Psoas muscle (tissue), 8 donors: ENCODE results near the gene ZNF580. TPM values are rescaled to one million over a fixed set of nuclear protein-coding genes. Genes with fewer than 3 reads are reported as not detected.

Source experiments
- ATAC-seq, 4 donors: fragments of 200-7000 bp; cut with Tn5 transposase; one replicate each; pipeline ENCODE4 v1.9.1; 2020; ENCODE audit warnings: moderate library complexity in 3 of 4, mild to moderate bottlenecking in 2 of 4
- DNase-seq, 2 donors: peaks; one replicate each; pipeline ENCODE4 v3.0.0-alpha.2; 2020
- H3K27ac ChIP-seq: fragments of 200-600 bp; one replicate; pipeline ENCODE4 v1.8.0; 2022
- H3K27me3 ChIP-seq, 3 donors: fragments of 200-600 bp in 1 of 3; one replicate each; pipeline versions ENCODE4 v1.6.1 to v1.8.0; 2013 to 2022; ENCODE audit warnings: low read length in 2 of 3, mild to moderate bottlenecking in 2 of 3, moderate library complexity in 1 of 3; ENCODE audit not compliant: insufficient read depth in 3 of 3
- H3K36me3 ChIP-seq, 2 donors: fragments of 200-600 bp in 1 of 2; one replicate each; pipeline versions ENCODE4 v1.6.1 to v1.8.0; 2013 to 2022; ENCODE audit warnings: low read depth in 1 of 2, mild to moderate bottlenecking in 1 of 2, moderate library complexity in 1 of 2; ENCODE audit not compliant: insufficient read depth in 1 of 2
- H3K4me1 ChIP-seq: fragments of 200-600 bp; one replicate; pipeline ENCODE4 v1.8.0; 2022
- H3K4me3 ChIP-seq: fragments of 200-600 bp; one replicate; pipeline ENCODE4 v1.8.0; 2022; ENCODE audit warnings: mild to moderate bottlenecking
- H3K9me3 ChIP-seq: fragments of 200-600 bp; one replicate; pipeline ENCODE4 v1.8.0; 2022
- CTCF ChIP-seq: fragments of 200-600 bp; IDR thresholded peaks from one replicate; pipeline ENCODE4 v1.8.0; 2022; ENCODE audit warnings: antibody characterized with exemption
- WGBS, 3 donors: extraction: QIAGEN DNeasy Blood & Tissue Kit; methylation state at CpG; one replicate each; pipeline versions ENCODE4 v1.1.6 to v1.1.7; 2013; 5-methylcytosine and 5-hydroxymethylcytosine counted together
- intact Hi-C, 2 donors: fragments of 100-400 bp; cut with DNase I; formaldehyde crosslinking; loops; one replicate each; pipeline versions ENCODE4 v1.11.0 to v1.14.2; 2022
- polyA plus RNA-seq, 3 donors: library from polyadenylated mRNA; stranded (reverse); fragments of 200-250 nt; gene quantifications; one replicate each; pipeline ENCODE4 v1.2.3, GENCODE V29; 2013
- total RNA-seq, 4 donors: library from RNA; stranded (reverse); fragmentation: NEBNext Ultra II Directional in 2 of 4; extraction: Animal tissue kit (Norgen Biotek cat#: 25700) in 2 of 4; gene quantifications; one replicate each; pipeline versions ENCODE4 v1.2.1 to v1.2.4, GENCODE V29; 2021 to 2023
- donor health status: healthy with polysubstance abuse.
- donor health status: DM: no; HTN: no; CAD: no; lungs with moderate emphysema.
- donor health status: Bipolar disorder and iron deficiency.
- donor health status: healthy.
- donor health status: DM: yes; HTN: yes; CAD: no.
- donor health status: DM: no; HTN: no; CAD: no.
- donor health status: DM: no; HTN: no; CAD: no.
- donor health status: DM: yes; HTN: yes; CAD: no.

Gene ZNF580
- total and polyA plus RNA-seq, 7 donors, result 5.9 to 21.1 (median 13.5) TPM

- H3K36me3 ChIP-seq, result peaks cover 0 to 16% of the 10 kb centered on the region in 2 donors
- intact Hi-C loops, result no loop called here
- no peak for TF ChIP-seq CTCF
- H3K27ac ChIP-seq, result peak overlapping the region; percentile 79
- DNase-seq, result no peak
- H3K4me3 ChIP-seq, result peak overlapping the region; percentile 87
- H3K9me3 ChIP-seq, result no peaks in the 10 kb centered on the region
- peaks cover 44% of the 10 kb centered on the region for H3K4me1 ChIP-seq
- WGBS, 3 donors, result 81 to 83% (median 82%) methylated on average over 28 of the region's 28 CpGs
- no peak for ATAC-seq
- H3K27me3 ChIP-seq, result no peaks in the 10 kb centered on the region
Observed at GRCh38 chr19:55644842-55645511, 4.2 kb downstream of the ZNF580 start.

- Histone ChIP-seq H3K4me1 (peaks cover 39% of the 10 kb centered on the region), H3K36me3 (peaks cover 0 to 17% of the 10 kb centered on the region in 2 donors), H3K27ac (no peak overlapping the region), H3K27me3 (no peaks in the 10 kb centered on the region), H3K4me3 (no peak overlapping the region), H3K9me3 (no peaks in the 10 kb centered on the region)
- TF ChIP-seq CTCF, result no peak
- intact Hi-C loops, result no loop called here
- DNase-seq (peak in 1 of 2 donors; percentile 14), ATAC-seq (no peak)
- WGBS, 3 donors, result 61 to 74% (median 68%) methylated on average over 5 of the region's 5 CpGs
Observed at GRCh38 chr19:55645512-55645881, 4.7 kb downstream of the ZNF580 start.

- no peak for TF ChIP-seq CTCF
- peak overlapping the region; percentile 80 for H3K27ac ChIP-seq
- H3K4me1 ChIP-seq, result peaks cover 35% of the 10 kb centered on the region
- WGBS, 3 donors, result 38 to 43% (median 40%) methylated on average over 14 of the region's 14 CpGs
- no peaks in the 10 kb centered on the region for H3K9me3 ChIP-seq
- peak in 1 of 2 donors; percentile 31 for DNase-seq
- peak overlapping the region; percentile 94 for H3K4me3 ChIP-seq
- ATAC-seq, result no peak
- peaks cover 0 to 22% of the 10 kb centered on the region in 2 donors for H3K36me3 ChIP-seq
- intact Hi-C loops, result no loop called here
- H3K27me3 ChIP-seq, result no peaks in the 10 kb centered on the region
Observed at GRCh38 chr19:55646889-55647731, 6.3 kb downstream of the ZNF580 start.

- Histone ChIP-seq H3K9me3 (no peaks in the 10 kb centered on the region), H3K36me3 (peaks cover 0 to 22% of the 10 kb centered on the region in 2 donors), H3K4me1 (peaks cover 29% of the 10 kb centered on the region), H3K27ac (peak within 1 kb of the TSS; percentile 80), H3K27me3 (no peaks in the 10 kb centered on the region), H3K4me3 (peak within 1 kb of the TSS; percentile 94)
- ATAC-seq (peak; percentile 41 to 68 (median 54)), DNase-seq (peak; percentile 78 to 86)
- WGBS, 3 donors, result 1 to 2% (median 2%) methylated on average over 39 to 86 of the region's 87 CpGs
- TF ChIP-seq CTCF, result no peak
- intact Hi-C loops, result no loop called here
Observed at GRCh38 chr19:55647732-55648584, 7.2 kb downstream of the ZNF580 start, which contains the start of gene CCDC106. TSS of gene CCDC106 (plus strand) at chr19:55648212. CDS start at chr19:55649047, 835 bp downstream.
